A549 (cell line): ENCODE data around the gene NOL3. TPM values are rescaled to one million over a fixed set of nuclear protein-coding genes. Genes with fewer than 3 reads are reported as not detected.

Experiments
- ATAC-seq, 2 experiments: fragments of 200-7000 bp in 1 of 2; fragments of >200 bp in 1 of 2; cut with Nextera tagmentation in 1 of 2; cut with Tn5 transposase in 1 of 2; 3 replicates each; pipeline versions ENCODE4 v1.8.0 to v1.9.1; 2018 to 2020; ENCODE audit warnings: mild to moderate bottlenecking in 1 of 2, moderate library complexity in 1 of 2
- CTCF ChIA-PET: fragments of 300-600 bp; sonication (Branson Sonifier 250); formaldehyde crosslinking; extraction: SDS; loops from one replicate; lab custom pipeline; 2021; ENCODE audit warnings: antibody characterized with exemption, inconsistent platforms; lab: Yijun Ruan, JAX
- POLR2A ChIA-PET: fragments of 350-600 bp; formaldehyde crosslinking; extraction: SDS; loops from one replicate; lab custom pipeline; 2021; ENCODE audit warnings: antibody characterized with exemption, inconsistent platforms; lab: Yijun Ruan, JAX
- DNase-seq, 2 experiments: peaks; one replicate each; pipeline versions ENCODE4 v3.0.0 to v3.0.0-alpha.2; 2011 to 2016; ENCODE audit warnings: low read depth in 1 of 2, low spot score in 1 of 2
- FAIRE-seq: peaks from 2 replicates; lab custom pipeline; 2011; peaks lifted over from hg19 to GRCh38; lab: Jason Lieb, UNC
- H3K27ac ChIP-seq, 2 experiments: fragments of >200 bp; sonication (Bioruptor Twin); formaldehyde crosslinking; 3 replicates each; pipeline ENCODE4 v1.5.1; 2016 to 2017
- H3K4me1 ChIP-seq: fragments of >200 bp; sonication (Bioruptor Twin); formaldehyde crosslinking; 3 replicates; pipeline ENCODE4 v1.6.1; 2016
- H3K4me2 ChIP-seq: fragments of >200 bp; sonication (Bioruptor Twin); formaldehyde crosslinking; 3 replicates; pipeline ENCODE4 v1.6.1; 2016
- H3K4me3 ChIP-seq: fragments of >200 bp; sonication (Bioruptor Twin); formaldehyde crosslinking; 3 replicates; pipeline ENCODE4 v1.5.1; 2016
- H3K9me3 ChIP-seq: fragments of >200 bp; sonication (Bioruptor Twin); formaldehyde crosslinking; 3 replicates; pipeline ENCODE4 v1.6.1; 2016
- CEBPB ChIP-seq, 2 experiments: fragments of >200 bp in 1 of 2; sonication (Bioruptor Twin) in 1 of 2; formaldehyde crosslinking in 1 of 2; IDR thresholded peaks; 2 replicates each; pipeline ENCODE4 v1.6.1; 2012 to 2016
- CHD4 ChIP-seq: fragments of 200-600 bp; sonication (generic); IDR thresholded peaks from 2 replicates; pipeline ENCODE4 v1.6.1; 2016; ENCODE audit warnings: antibody characterized with exemption, mild to moderate bottlenecking, borderline replicate concordance
- EHF ChIP-seq: fragments of 250-450 bp; sonication (Bioruptor Pico); IDR thresholded peaks from 2 replicates; pipeline ENCODE4 v1.5.0; 2020; ENCODE audit warnings: mild to moderate bottlenecking
- ESRRA ChIP-seq: fragments of 150-350 bp; IDR thresholded peaks from 2 replicates; pipeline ENCODE4 v1.6.1; 2014; ENCODE audit warnings: mild to moderate bottlenecking, low read length, borderline replicate concordance
- FOSB ChIP-seq: fragments of 250-450 bp; sonication (Bioruptor Pico); IDR thresholded peaks from 2 replicates; pipeline ENCODE4 v1.5.0; 2020; ENCODE audit warnings: mild to moderate bottlenecking, moderate library complexity
- FOXS1 ChIP-seq: fragments of 250-450 bp; sonication (Bioruptor Pico); IDR thresholded peaks from 2 replicates; pipeline ENCODE4 v1.5.0; 2020; ENCODE audit warnings: mild to moderate bottlenecking, moderate library complexity
- HOXA7 ChIP-seq: fragments of 250-450 bp; sonication (Bioruptor Pico); IDR thresholded peaks from 2 replicates; pipeline ENCODE4 v1.5.0; 2020; ENCODE audit warnings: mild to moderate bottlenecking, moderate library complexity
- HOXB5 ChIP-seq: fragments of 250-450 bp; sonication (Bioruptor Pico); IDR thresholded peaks from 2 replicates; pipeline ENCODE4 v1.5.0; 2020; ENCODE audit warnings: mild to moderate bottlenecking, moderate library complexity
- JUN ChIP-seq, 2 experiments: fragments of >200 bp; sonication (Bioruptor Twin); formaldehyde crosslinking; IDR thresholded peaks; 2 replicates in 1 of 2; 3 replicates in 1 of 2; pipeline ENCODE4 v1.6.1; 2016 to 2017
- JUNB ChIP-seq: fragments of >200 bp; sonication (Bioruptor Twin); formaldehyde crosslinking; IDR thresholded peaks from 2 replicates; pipeline ENCODE4 v1.6.1; 2016
- KDM5A ChIP-seq: fragments of 200-600 bp; sonication (generic); IDR thresholded peaks from 2 replicates; pipeline ENCODE4 v1.6.1; 2016; ENCODE audit warnings: antibody characterized with exemption, mild to moderate bottlenecking
- MAFK ChIP-seq: fragments of 450-650 bp; IDR thresholded peaks from 2 replicates; pipeline ENCODE4 v1.6.1; 2014; ENCODE audit not compliant: partially characterized antibody
- MAZ ChIP-seq: fragments of 150-350 bp; IDR thresholded peaks from 2 replicates; pipeline ENCODE4 v1.6.1; 2014; ENCODE audit warnings: antibody characterized with exemption, low read depth, low read length, borderline replicate concordance
- MYC ChIP-seq: IDR thresholded peaks from 2 replicates; pipeline ENCODE4 v1.6.1; 2012; ENCODE audit warnings: mild to moderate bottlenecking, inconsistent platforms, low read length, improper control_type of control experiment, borderline replicate concordance
- NFE2L2 ChIP-seq: fragments of 150-350 bp; conservative IDR thresholded peaks from 2 replicates; pipeline ENCODE4 v1.6.1; 2014; ENCODE audit warnings: low read length
- NR3C1 ChIP-seq: fragments of >200 bp; sonication (Bioruptor Twin); formaldehyde crosslinking; IDR thresholded peaks from 3 replicates; pipeline ENCODE4 v1.6.1; 2017
- PHF8 ChIP-seq: fragments of 200-600 bp; sonication (generic); IDR thresholded peaks from 2 replicates; pipeline ENCODE4 v1.6.1; 2016; ENCODE audit warnings: low read depth, mild to moderate bottlenecking, antibody characterized with exemption, moderate library complexity, borderline replicate concordance
- POLR2A ChIP-seq: IDR thresholded peaks from 2 replicates; pipeline ENCODE4 v1.6.1; 2012; ENCODE audit warnings: mild to moderate bottlenecking, low read length
- RARB ChIP-seq: fragments of 250-450 bp; sonication (Bioruptor Pico); IDR thresholded peaks from 2 replicates; pipeline ENCODE4 v1.8.0; 2021; ENCODE audit warnings: mild to moderate bottlenecking, moderate library complexity
- RCOR1 ChIP-seq: fragments of 150-350 bp; IDR thresholded peaks from 2 replicates; pipeline ENCODE4 v1.6.1; 2014; ENCODE audit warnings: antibody characterized with exemption, low read length, low read depth
- SREBF2 ChIP-seq: fragments of 450-650 bp; IDR thresholded peaks from 2 replicates; pipeline ENCODE4 v1.6.1; 2014; ENCODE audit warnings: mild to moderate bottlenecking, moderate library complexity
- TFCP2L1 ChIP-seq: fragments of 250-450 bp; sonication (Bioruptor Pico); IDR thresholded peaks from 2 replicates; pipeline ENCODE4 v1.5.0; 2021; ENCODE audit warnings: mild to moderate bottlenecking
- USF2 ChIP-seq: fragments of 450-650 bp; IDR thresholded peaks from 2 replicates; pipeline ENCODE4 v1.6.1; 2014; ENCODE audit warnings: antibody characterized with exemption
- ZFP36 ChIP-seq: fragments of 450-650 bp; IDR thresholded peaks from 2 replicates; pipeline ENCODE4 v1.6.1; 2014; ENCODE audit warnings: borderline replicate concordance; ENCODE audit not compliant: partially characterized antibody
- ZNF302 ChIP-seq: fragments of 250-450 bp; sonication (Bioruptor Pico); IDR thresholded peaks from 2 replicates; pipeline ENCODE4 v1.9.0; 2021; ENCODE audit warnings: inconsistent platforms, mild to moderate bottlenecking, moderate library complexity
- WGBS: methylation state at CpG from one replicate; pipeline ENCODE4 v1.1.6; 2017; ENCODE audit errors: missing lambda C conversion rate; 5-methylcytosine and 5-hydroxymethylcytosine counted together
- polyA plus RNA-seq, 4 experiments: library from polyadenylated mRNA; depleted of rRNA in 3 of 4; stranded (reverse); fragments of >200 nt; fragmentation: RNase III in 1 of 4; extraction: RNeasy Plus Mini Kit Qiagen cat#74134 plus additional on column Dnase treatment in 1 of 4; gene quantifications; 2 replicates in 3 of 4; 3 replicates in 1 of 4; pipeline ENCODE4 v1.2.3, GENCODE V29; 2011 to 2017

The NOL3 gene
- polyA plus RNA-seq, 2 of the 4 experiments (the other 2 are of a cell fraction): 22.6 to 39.1 TPM

GRCh38 chr16:67204076-67204475 lies 33.7 kb downstream of the NOL3 start:
- WGBS: 100% methylated on average over 1 of the region's 4 CpGs
- DNase-seq: no peak
- H3K9me3 ChIP-seq: no peaks in the 10 kb centered on the region
- no peak overlapping the region for H3K27ac ChIP-seq
- H3K4me1 ChIP-seq: peaks cover 20% of the 10 kb centered on the region
- ChIA-PET CTCF (interaction anchor here (1.3 to 2.0 kb wide), 3 partner anchors 9 to 13 kb away, joined by 4 to 7 read pairs (median 4); no protein-coding TSS in a partner anchor), POLR2A (no interaction called here)
- ATAC-seq: no peak
- no peak overlapping the region for H3K4me3 ChIP-seq
- no peak overlapping the region for H3K4me2 ChIP-seq
- FAIRE-seq: no peak
- TF ChIP-seq CHD4: no peak
- TF ChIP-seq ZFP36: no peak
- no peak for TF ChIP-seq HOXB5 (CRISPR knock-in tag)
- no peak for TF ChIP-seq NR3C1
- TF ChIP-seq KDM5A: no peak
- no peak for TF ChIP-seq PHF8
- TF ChIP-seq POLR2A: no peak
- no peak for TF ChIP-seq TFCP2L1 (CRISPR knock-in tag)
- no peak for TF ChIP-seq JUNB
- no peak for TF ChIP-seq USF2
- no peak for TF ChIP-seq CEBPB (IDR thresholded peaks at IDR 0.05)
- no peak for TF ChIP-seq SREBF2
- no peak for TF ChIP-seq JUN (IDR thresholded peaks at IDR 0.05)

- H3K4me1 ChIP-seq: peaks cover 20% of the 10 kb centered on the region
- DNase-seq (no peak), FAIRE-seq (no peak), ATAC-seq (no peak)
- CTCF ChIA-PET: interaction anchor here (0.6 to 10.5 kb wide), 5 partner anchors 8 to 877 kb away, joined by 3 to 105 read pairs (median 5); partner anchors contain the start of genes E2F4 and ELMO3
- no peak overlapping the region for H3K4me2 ChIP-seq
- H3K4me3 ChIP-seq: no peak overlapping the region
- H3K27ac ChIP-seq: peak overlapping the region; percentile 28 to 73; a peak in 2 of 6 replicates
- H3K9me3 ChIP-seq: no peaks in the 10 kb centered on the region
- no peak for TF ChIP-seq TFCP2L1 (CRISPR knock-in tag)
- TF ChIP-seq EHF: no peak
- TF ChIP-seq USF2: no peak
- no peak for TF ChIP-seq MYC
- no peak for TF ChIP-seq JUN (IDR thresholded peaks at IDR 0.05)
- TF ChIP-seq FOXS1: no peak
- no peak for TF ChIP-seq RCOR1
- TF ChIP-seq ESRRA: no peak
- no peak for TF ChIP-seq FOSB (CRISPR knock-in tag)
- TF ChIP-seq NFE2L2: no peak
- TF ChIP-seq MAZ: no peak
- no peak for TF ChIP-seq RARB (CRISPR knock-in tag)
- TF ChIP-seq ZNF302 (CRISPR knock-in tag): no peak
- TF ChIP-seq KDM5A: no peak
- POLR2A ChIA-PET: interaction anchor here (1.2 kb wide), 1 partner anchor 20 kb away, joined by 3 read pairs; the partner anchor contains the start of gene TMEM208
- WGBS: 90% methylated on average over 8 of the region's 8 CpGs
Measured at GRCh38 chr16:67206129-67206837, 35.9 kb downstream of the NOL3 start.

GRCh38 chr16:67206838-67207248 lies 36.5 kb downstream of the NOL3 start:
- peak overlapping the region; percentile 38 to 73; a peak in 3 of 6 replicates for H3K27ac ChIP-seq
- FAIRE-seq: no peak
- TF ChIP-seq HOXA7 (CRISPR knock-in tag) (no peak), MAFK (no peak)
- ChIA-PET CTCF (interaction anchor here (1.3 to 10.5 kb wide), 4 partner anchors 8 to 253 kb away, joined by 3 to 105 read pairs (median 7); partner anchors contain the start of genes E2F4 and ELMO3), POLR2A (interaction anchor here (0.9 to 1.4 kb wide), 3 partner anchors 10 to 20 kb away, joined by 3 to 5 read pairs (median 3); partner anchors contain the start of gene TMEM208)
- H3K4me2 ChIP-seq: no peak overlapping the region; the same call in 2 of the 3 replicates
- 100% methylated on average over 3 of the region's 3 CpGs for WGBS
- H3K9me3 ChIP-seq: no peaks in the 10 kb centered on the region
- H3K4me3 ChIP-seq: no peak overlapping the region
- no peak for DNase-seq
- H3K4me1 ChIP-seq: peaks cover 20% of the 10 kb centered on the region
- no peak; a peak in 1 of 6 replicates for ATAC-seq
